ENCODE data around the gene CAMTA1.

CAMTA1 gene

GRCh38 chr1:7722670-7723012, 937.4 kb downstream of the CAMTA1 start:
- DNase-seq (ENCODE audit: low read depth in 2 of 3, low spot score in 2 of 3): no peak

- DNase-seq (ENCODE audit: low read depth in 2 of 3, low spot score in 2 of 3): no peak
Measured at GRCh38 chr1:7726623-7727022, 941.4 kb downstream of the CAMTA1 start.

- DNase-seq (ENCODE audit: low read depth in 2 of 3, low spot score in 2 of 3): no peak
Measured at GRCh38 chr1:7727809-7728471, 942.7 kb downstream of the CAMTA1 start.

- no peak for DNase-seq (ENCODE audit: low read depth in 2 of 3, low spot score in 2 of 3)
Measured at GRCh38 chr1:7729761-7730160, 944.5 kb downstream of the CAMTA1 start.

GRCh38 chr1:7732331-7732730, 947.1 kb downstream of the CAMTA1 start:
- DNase-seq (ENCODE audit: low read depth in 2 of 3, low spot score in 2 of 3): no peak

GRCh38 chr1:7733276-7733675, 948.0 kb downstream of the CAMTA1 start:
- no peak for DNase-seq (ENCODE audit: low read depth in 2 of 3, low spot score in 2 of 3)

- DNase-seq (ENCODE audit: low read depth in 2 of 3, low spot score in 2 of 3): no peak
Measured at GRCh38 chr1:7738044-7738443, 952.8 kb downstream of the CAMTA1 start.

GRCh38 chr1:7743346-7743745, 958.1 kb downstream of the CAMTA1 start:
- DNase-seq (ENCODE audit: low read depth in 2 of 3, low spot score in 2 of 3): no peak

- no peak for DNase-seq (ENCODE audit: low read depth in 2 of 3, low spot score in 2 of 3)
Measured at GRCh38 chr1:7744882-7745281, 959.6 kb downstream of the CAMTA1 start.

GRCh38 chr1:7745783-7746182, 960.5 kb downstream of the CAMTA1 start:
- no peak for DNase-seq (ENCODE audit: low read depth in 2 of 3, low spot score in 2 of 3)

GRCh38 chr1:7747605-7748004, 962.4 kb downstream of the CAMTA1 start:
- no peak for DNase-seq (ENCODE audit: low read depth in 2 of 3, low spot score in 2 of 3)

GRCh38 chr1:7749126-7749525, 963.9 kb downstream of the CAMTA1 start:
- DNase-seq (ENCODE audit: low read depth in 2 of 3, low spot score in 2 of 3): no peak

- no peak for DNase-seq (ENCODE audit: low read depth in 2 of 3, low spot score in 2 of 3)
Measured at GRCh38 chr1:7751174-7751573, 965.9 kb downstream of the CAMTA1 start.

GRCh38 chr1:7752512-7753417, 967.5 kb downstream of the CAMTA1 start:
- peak in 1 of 3 experiments; percentile 16 for DNase-seq (ENCODE audit: low read depth in 2 of 3, low spot score in 2 of 3)

GRCh38 chr1:7753641-7754040, 968.4 kb downstream of the CAMTA1 start:
- no peak for DNase-seq (ENCODE audit: low read depth in 2 of 3, low spot score in 2 of 3)

GRCh38 chr1:7754234-7754633, 969.0 kb downstream of the CAMTA1 start:
- DNase-seq (ENCODE audit: low read depth in 2 of 3, low spot score in 2 of 3): no peak

GRCh38 chr1:7755448-7755847, 970.2 kb downstream of the CAMTA1 start:
- DNase-seq (ENCODE audit: low read depth in 2 of 3, low spot score in 2 of 3): no peak

GRCh38 chr1:7760245-7760644, 975.0 kb downstream of the CAMTA1 start:
- no peak for DNase-seq (ENCODE audit: low read depth in 2 of 3, low spot score in 2 of 3)

GRCh38 chr1:7761103-7761502, 975.8 kb downstream of the CAMTA1 start:
- no peak for DNase-seq (ENCODE audit: low read depth in 2 of 3, low spot score in 2 of 3)

GRCh38 chr1:7767176-7767575, 981.9 kb downstream of the CAMTA1 start:
- no peak for DNase-seq (ENCODE audit: low read depth in 2 of 3, low spot score in 2 of 3)

GRCh38 chr1:7768583-7768982, 983.3 kb downstream of the CAMTA1 start:
- DNase-seq (ENCODE audit: low read depth in 2 of 3, low spot score in 2 of 3): no peak

- no peak for DNase-seq (ENCODE audit: low read depth in 2 of 3, low spot score in 2 of 3)
Measured at GRCh38 chr1:7769673-7770412, 984.6 kb downstream of the CAMTA1 start.
